HepG2 (cell line): ENCODE data around the gene DMXL1. TPM values are rescaled to one million over a fixed set of nuclear protein-coding genes. Genes with fewer than 3 reads are reported as not detected.

Source experiments
- ATAC-seq: fragments of 200-7000 bp; cut with Tn5 transposase; 3 replicates; pipeline ENCODE4 v1.9.1; 2020; ENCODE audit warnings: mild to moderate bottlenecking, moderate library complexity
- BruUV-seq: library from RNA; stranded (reverse); fragments of 400-500 nt; replicated peaks from 2 replicates; lab custom pipeline; 2021; lab: Mats Ljungman, UMichigan
- CTCF ChIA-PET: fragments of 300-600 bp; formaldehyde crosslinking; extraction: SDS; loops from one replicate; lab custom pipeline; 2021; ENCODE audit warnings: low total read pairs, inconsistent platforms, low intra/inter-chr PET ratio; lab: Yijun Ruan, JAX
- POLR2A ChIA-PET: fragments of 350-600 bp; sonication (Branson Sonifier 250); formaldehyde crosslinking; loops from one replicate; lab custom pipeline; 2020; ENCODE audit warnings: antibody characterized with exemption, inconsistent platforms; lab: Yijun Ruan, JAX
- DNase-seq: peaks from one replicate; pipeline ENCODE4 v3.0.0-alpha.2; 2015; ENCODE audit warnings: low spot score
- FAIRE-seq: peaks from 3 replicates; lab custom pipeline; 2011; peaks lifted over from hg19 to GRCh38; lab: Jason Lieb, UNC
- H2AFZ ChIP-seq: one replicate; pipeline ENCODE4 v1.6.1; 2011; ENCODE audit warnings: low read length, inconsistent platforms
- H3K27ac ChIP-seq: fragments of 300-600 bp; 3 replicates; pipeline ENCODE4 v1.8.0; 2011; ENCODE audit warnings: mixed run types, mild to moderate bottlenecking, mixed read lengths, low read length, inconsistent platforms; ENCODE audit not compliant: insufficient read depth; ENCODE audit errors: extremely low read length
- H3K27me3 ChIP-seq, 2 experiments: fragments of 200-600 bp in 1 of 2; 2 replicates in 1 of 2; 3 replicates in 1 of 2; pipeline versions ENCODE4 v1.6.0 to v1.8.0; 2011; ENCODE audit warnings: low read length in 2 of 2, mild to moderate bottlenecking in 2 of 2, moderate library complexity in 2 of 2, inconsistent platforms in 1 of 2; ENCODE audit not compliant: insufficient read depth in 2 of 2, control insufficient read depth in 1 of 2
- H3K36me3 ChIP-seq, 2 experiments: fragments of 200-600 bp in 1 of 2; replicated peaks in 1 of 2; 2 replicates in 1 of 2; 3 replicates in 1 of 2; pipeline versions ENCODE4 v1.5.1 to v1.8.0; 2011; ENCODE audit warnings: low read length in 2 of 2, inconsistent platforms in 1 of 2; ENCODE audit not compliant: insufficient read depth in 2 of 2, control insufficient read depth in 1 of 2
- H3K4me1 ChIP-seq: 2 replicates; pipeline ENCODE4 v1.5.1; 2012; ENCODE audit warnings: low read length, inconsistent platforms; ENCODE audit not compliant: insufficient read depth
- H3K4me2 ChIP-seq: 2 replicates; pipeline ENCODE4 v1.6.0; 2011; ENCODE audit warnings: low read depth, low read length, inconsistent platforms
- H3K4me3 ChIP-seq, 3 experiments: fragments of 200-600 bp in 1 of 3; sonication (generic), shearing (Covaris generic) in 1 of 3; replicated peaks in 1 of 3; 2 replicates each; pipeline ENCODE4 v1.5.1; 2011 to 2016; ENCODE audit warnings: low read length in 3 of 3, inconsistent platforms in 2 of 3, low read depth in 2 of 3, mild to moderate bottlenecking in 2 of 3, control low read depth in 1 of 3, mixed read lengths in 1 of 3; ENCODE audit not compliant: insufficient read depth in 1 of 3
- H3K79me2 ChIP-seq: one replicate; pipeline ENCODE4 v1.6.1; 2011; ENCODE audit warnings: low read length, inconsistent platforms; ENCODE audit not compliant: insufficient read depth
- H3K9ac ChIP-seq: 2 replicates; pipeline ENCODE4 v1.6.0; 2011; ENCODE audit warnings: mild to moderate bottlenecking, low read depth, low read length, inconsistent platforms; ENCODE audit not compliant: insufficient read depth
- H3K9me3 ChIP-seq: 2 replicates; pipeline ENCODE4 v1.5.1; 2012; ENCODE audit warnings: mild to moderate bottlenecking, low read length
- H4K20me1 ChIP-seq: 2 replicates; pipeline ENCODE4 v1.6.0; 2011; ENCODE audit warnings: inconsistent platforms, mild to moderate bottlenecking, low read length, moderate library complexity; ENCODE audit not compliant: insufficient read depth
- CC2D1A ChIP-seq: sonication (generic); formaldehyde crosslinking; IDR thresholded peaks from 2 replicates; pipeline ENCODE4 v1.8.1; 2023; ENCODE audit warnings: mild to moderate bottlenecking, missing genetic modification reagents
- ESRRA ChIP-seq: sonication (generic); formaldehyde crosslinking; IDR thresholded peaks from 2 replicates; pipeline ENCODE4 v1.5.1; 2020; ENCODE audit warnings: mild to moderate bottlenecking, low read depth, missing genetic modification reagents
- HNF4A ChIP-seq: sonication (generic); formaldehyde crosslinking; IDR thresholded peaks from 2 replicates; pipeline ENCODE4 v1.4.0; 2020; ENCODE audit warnings: missing genetic modification reagents
- RFX1 ChIP-seq: fragments of 450-650 bp; IDR thresholded peaks from 2 replicates; pipeline ENCODE4 v1.6.1; 2017
- RFX5 ChIP-seq: IDR thresholded peaks from 2 replicates; pipeline ENCODE4 v1.6.1; 2011; ENCODE audit warnings: low read depth, low read length, improper control_type of control experiment
- U2AF1 ChIP-seq: fragments of 200-400 bp; formaldehyde crosslinking; optimal IDR thresholded peaks from 2 replicates; pipeline ENCODE3; 2017; ENCODE audit warnings: mild to moderate bottlenecking, low read depth, low read length
- ZNF326 ChIP-seq: sonication (generic); formaldehyde crosslinking; IDR thresholded peaks from 2 replicates; pipeline ENCODE4 v1.4.0; 2020; ENCODE audit warnings: missing genetic modification reagents, borderline replicate concordance
- ZSCAN22 ChIP-seq: sonication (generic); formaldehyde crosslinking; IDR thresholded peaks from 2 replicates; pipeline ENCODE4 v1.4.0; 2020; ENCODE audit warnings: mild to moderate bottlenecking, missing genetic modification reagents
- WGBS: methylation state at CpG from one replicate; pipeline ENCODE4 v1.1.6; 2017; ENCODE audit warnings: low lambda C conversion rate; 5-methylcytosine and 5-hydroxymethylcytosine counted together
- in situ Hi-C: cut with HindIII; loops from 2 replicates; pipeline ENCODE4 v1.10.0; 2017; ENCODE audit warnings: low pct_unique_long_range_greater_than_20kb; ENCODE audit not compliant: extremely low pct_ligation_motif_present
- intact Hi-C: fragments of 100-400 bp; cut with micrococcal nuclease; formaldehyde crosslinking; loops from one replicate; pipeline ENCODE4 v1.10.0; 2022; ENCODE audit not compliant: unreplicated experiment
- polyA plus RNA-seq, 8 experiments: library from polyadenylated mRNA; depleted of rRNA in 3 of 8; stranded (reverse) in 7 of 8; unstranded in 1 of 8; fragments of >200 nt; fragmentation: Illumina TruSeq in 4 of 8; extraction: Trizol in 4 of 8; gene quantifications; 2 replicates each; pipeline versions ENCODE4 v1.2.1 to v1.2.3, GENCODE V29; 2011 to 2016; ENCODE audit warnings: low read depth in 4 of 8, missing spikeins in 1 of 8, mixed read lengths in 1 of 8; ENCODE audit not compliant: insufficient read depth in 1 of 8
- total RNA-seq, 5 experiments: library from RNA; depleted of rRNA; stranded (reverse); fragments of >200 nt; fragmentation: Illumina TruSeq; extraction: Trizol; gene quantifications; 2 replicates each; pipeline ENCODE4 v1.2.3, GENCODE V29; 2016; ENCODE audit warnings: low read depth in 1 of 5
- TF ChIP-seq, protein P1 (sequence below): IDR thresholded peaks from 2 replicates; pipeline ENCODE4 v1.6.1; 2016; ENCODE audit warnings: low read depth, borderline replicate concordance
- TF ChIP-seq, protein P2 (sequence below): sonication (generic); formaldehyde crosslinking; IDR thresholded peaks from 2 replicates; pipeline ENCODE4 v1.4.0; 2020; ENCODE audit warnings: mild to moderate bottlenecking, missing genetic modification reagents, borderline replicate concordance

DMXL1 gene
- total and polyA plus RNA-seq, 2 of the 13 experiments (the other 11 are each of a cell fraction or from before 2014, with no cell fraction given): 6.9 to 18.6 TPM

DNA sequence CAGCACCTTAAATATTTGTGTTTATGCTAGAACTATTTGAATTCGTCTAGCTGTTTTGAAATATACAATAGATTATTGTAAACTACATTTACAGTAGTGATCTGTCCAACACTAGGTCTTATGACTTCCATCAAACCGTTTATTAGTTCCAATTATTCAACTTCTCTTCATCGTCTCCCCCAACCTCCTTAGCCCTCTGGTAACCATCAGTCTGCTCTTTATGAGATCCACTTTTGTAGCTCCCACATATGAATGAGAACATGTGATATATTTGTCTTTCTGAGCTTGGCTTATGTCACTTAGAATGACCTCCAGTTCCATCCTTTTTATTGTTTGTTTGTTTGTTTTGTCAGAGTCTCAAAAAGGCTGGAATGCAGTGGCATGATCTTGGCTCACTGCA, 11.8 kb downstream of the DMXL1 start:
- H3K4me1 ChIP-seq: peaks cover 11% of the 10 kb centered on the region; the same call in 1 of the 2 replicates
- TF ChIP-seq RFX5: no peak
- no peak for TF ChIP-seq HNF4A (CRISPR knock-in tag)
- TF ChIP-seq RFX1: no peak
- TF ChIP-seq, protein P1, sequence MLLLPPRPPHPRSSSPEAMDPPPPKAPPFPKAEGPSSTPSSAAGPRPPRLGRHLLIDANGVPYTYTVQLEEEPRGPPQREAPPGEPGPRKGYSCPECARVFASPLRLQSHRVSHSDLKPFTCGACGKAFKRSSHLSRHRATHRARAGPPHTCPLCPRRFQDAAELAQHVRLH (CRISPR knock-in tag): no peak
- TF ChIP-seq ZNF326 (CRISPR knock-in tag): no peak
- TF ChIP-seq ZSCAN22 (CRISPR knock-in tag): no peak
- TF ChIP-seq, protein P2, sequence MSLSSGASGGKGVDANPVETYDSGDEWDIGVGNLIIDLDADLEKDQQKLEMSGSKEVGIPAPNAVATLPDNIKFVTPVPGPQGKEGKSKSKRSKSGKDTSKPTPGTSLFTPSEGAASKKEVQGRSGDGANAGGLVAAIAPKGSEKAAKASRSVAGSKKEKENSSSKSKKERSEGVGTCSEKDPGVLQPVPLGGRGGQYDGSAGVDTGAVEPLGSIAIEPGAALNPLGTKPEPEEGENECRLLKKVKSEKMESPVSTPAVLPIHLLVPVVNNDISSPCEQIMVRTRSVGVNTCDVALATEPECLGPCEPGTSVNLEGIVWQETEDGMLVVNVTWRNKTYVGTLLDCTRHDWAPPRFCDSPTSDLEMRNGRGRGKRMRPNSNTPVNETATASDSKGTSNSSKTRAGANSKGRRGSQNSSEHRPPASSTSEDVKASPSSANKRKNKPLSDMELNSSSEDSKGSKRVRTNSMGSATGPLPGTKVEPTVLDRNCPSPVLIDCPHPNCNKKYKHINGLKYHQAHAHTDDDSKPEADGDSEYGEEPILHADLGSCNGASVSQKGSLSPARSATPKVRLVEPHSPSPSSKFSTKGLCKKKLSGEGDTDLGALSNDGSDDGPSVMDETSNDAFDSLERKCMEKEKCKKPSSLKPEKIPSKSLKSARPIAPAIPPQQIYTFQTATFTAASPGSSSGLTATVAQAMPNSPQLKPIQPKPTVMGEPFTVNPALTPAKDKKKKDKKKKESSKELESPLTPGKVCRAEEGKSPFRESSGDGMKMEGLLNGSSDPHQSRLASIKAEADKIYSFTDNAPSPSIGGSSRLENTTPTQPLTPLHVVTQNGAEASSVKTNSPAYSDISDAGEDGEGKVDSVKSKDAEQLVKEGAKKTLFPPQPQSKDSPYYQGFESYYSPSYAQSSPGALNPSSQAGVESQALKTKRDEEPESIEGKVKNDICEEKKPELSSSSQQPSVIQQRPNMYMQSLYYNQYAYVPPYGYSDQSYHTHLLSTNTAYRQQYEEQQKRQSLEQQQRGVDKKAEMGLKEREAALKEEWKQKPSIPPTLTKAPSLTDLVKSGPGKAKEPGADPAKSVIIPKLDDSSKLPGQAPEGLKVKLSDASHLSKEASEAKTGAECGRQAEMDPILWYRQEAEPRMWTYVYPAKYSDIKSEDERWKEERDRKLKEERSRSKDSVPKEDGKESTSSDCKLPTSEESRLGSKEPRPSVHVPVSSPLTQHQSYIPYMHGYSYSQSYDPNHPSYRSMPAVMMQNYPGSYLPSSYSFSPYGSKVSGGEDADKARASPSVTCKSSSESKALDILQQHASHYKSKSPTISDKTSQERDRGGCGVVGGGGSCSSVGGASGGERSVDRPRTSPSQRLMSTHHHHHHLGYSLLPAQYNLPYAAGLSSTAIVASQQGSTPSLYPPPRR: no peak
- TF ChIP-seq U2AF1: no peak
- TF ChIP-seq ESRRA (CRISPR knock-in tag): no peak
- TF ChIP-seq CC2D1A (CRISPR knock-in tag): no peak
- TF ChIP-seq, all 625 proteins: peak for 0
- ATAC-seq (no peak), FAIRE-seq (no peak), DNase-seq (no peak)
- in situ Hi-C loops: no loop called here
- 82% methylated on average over 3 of the region's 3 CpGs for WGBS
- intact Hi-C loops: no loop called here
- H3K9ac ChIP-seq: no peak overlapping the region
- no peaks in the 10 kb centered on the region for H4K20me1 ChIP-seq
- POLR2A ChIA-PET: no interaction called here
- peaks cover 10% of the 10 kb centered on the region for H3K79me2 ChIP-seq
- no peak overlapping the region for H3K4me3 ChIP-seq
- H3K27ac ChIP-seq: no peak overlapping the region
- no peak overlapping the region for H2AFZ ChIP-seq
- no peaks in the 10 kb centered on the region for H3K27me3 ChIP-seq
- no peak overlapping the region for H3K4me2 ChIP-seq
- BruUV-seq: no TSS peak
- no peaks in the 10 kb centered on the region for H3K9me3 ChIP-seq
- H3K36me3 ChIP-seq: no peaks in the 10 kb centered on the region
- CTCF ChIA-PET: no interaction called here
